Measurements from ENCODE around the gene SRP54.

Gene SRP54

GRCh38 chr14:34997762-34998161 is 15.0 kb downstream of the SRP54 start:
- no peak overlapping the region for H3K4me3 ChIP-seq (ENCODE audit: low read depth, low read length)
- TF ChIP-seq CTCF (IDR thresholded peaks at IDR 0.05; ENCODE audit: borderline replicate concordance, insufficient read depth, low read depth, low read length): no peak

GRCh38 chr14:34999500-34999899 is 16.7 kb downstream of the SRP54 start:
- H3K4me3 ChIP-seq (ENCODE audit: low read depth, low read length): no peak overlapping the region
- TF ChIP-seq CTCF (IDR thresholded peaks at IDR 0.05; ENCODE audit: borderline replicate concordance, insufficient read depth, low read depth, low read length): no peak

GRCh38 chr14:35001621-35002020 is 18.8 kb downstream of the SRP54 start:
- TF ChIP-seq CTCF (IDR thresholded peaks at IDR 0.05; ENCODE audit: borderline replicate concordance, insufficient read depth, low read depth, low read length): no peak
- no peak overlapping the region for H3K4me3 ChIP-seq (ENCODE audit: low read depth, low read length)

- no peak for TF ChIP-seq CTCF (IDR thresholded peaks at IDR 0.05; ENCODE audit: borderline replicate concordance, insufficient read depth, low read depth, low read length)
- H3K4me3 ChIP-seq (ENCODE audit: low read depth, low read length): no peak overlapping the region
Observed at GRCh38 chr14:35004839-35005238, 22.0 kb downstream of the SRP54 start.

GRCh38 chr14:35016568-35016967 is 33.8 kb downstream of the SRP54 start:
- H3K4me3 ChIP-seq (ENCODE audit: low read depth, low read length): no peak overlapping the region
- no peak for TF ChIP-seq CTCF (IDR thresholded peaks at IDR 0.05; ENCODE audit: borderline replicate concordance, insufficient read depth, low read depth, low read length)

- no peak for TF ChIP-seq CTCF (IDR thresholded peaks at IDR 0.05; ENCODE audit: borderline replicate concordance, insufficient read depth, low read depth, low read length)
- H3K4me3 ChIP-seq (ENCODE audit: low read depth, low read length): no peak overlapping the region
Observed at GRCh38 chr14:35020713-35021112, 37.9 kb downstream of the SRP54 start.

- no peak overlapping the region for H3K4me3 ChIP-seq (ENCODE audit: low read depth, low read length)
- no peak for TF ChIP-seq CTCF (IDR thresholded peaks at IDR 0.05; ENCODE audit: borderline replicate concordance, insufficient read depth, low read depth, low read length)
Observed at GRCh38 chr14:35028435-35028834, 45.6 kb downstream of the SRP54 start.

Measured in GM12875 (cell line).